ENCODE data around the gene FAM209B. TPM values are rescaled to one million over a fixed set of nuclear protein-coding genes. Genes with fewer than 3 reads are reported as not detected.

FAM209B gene
- total RNA-seq, 1 experiment from 2014 or later, result 0.92 TPM

- H3K9me3 ChIP-seq (ENCODE audit: control insufficient read depth, low read depth, low read length), result no peaks in the 10 kb centered on the region
- no peaks in the 10 kb centered on the region for H4K20me1 ChIP-seq (ENCODE audit: control insufficient read depth, insufficient read depth, insufficient read length)
- DNase-seq, result no peak
- no peak overlapping the region for H4K5ac ChIP-seq (ENCODE audit: insufficient read length, low read depth, low read length)
- H3K27me3 Mint-ChIP-seq (ENCODE audit: low read depth), result no peaks in the 10 kb centered on the region
- no peak overlapping the region for H4K8ac ChIP-seq (replicated peaks; ENCODE audit: insufficient read length, low read depth, low read length)
- H3K36me3 Mint-ChIP-seq (ENCODE audit: insufficient read depth in 1 of 3, low read depth in 3 of 3), result no peaks in the 10 kb centered on the region
- no peak overlapping the region for H3K4me2 ChIP-seq (ENCODE audit: insufficient read depth, insufficient read length, low read length)
- H3K4me1 Mint-ChIP-seq, result no peaks in the 10 kb centered on the region
- H3K27ac ChIP-seq (ENCODE audit: insufficient read length, low read depth, low read length), result no peak overlapping the region
- H2BK15ac ChIP-seq (ENCODE audit: low read depth, low read length), result no peak overlapping the region
- H2BK12ac ChIP-seq (ENCODE audit: insufficient read length, low read depth, low read length), result no peak overlapping the region
- H3K4me3 Mint-ChIP-seq, result no peak overlapping the region
- H2AFZ ChIP-seq (ENCODE audit: low read length), result no peak overlapping the region
- H3K27ac Mint-ChIP-seq, result no peak overlapping the region
- no peaks in the 10 kb centered on the region for H3K27me3 ChIP-seq (ENCODE audit: insufficient read depth, low read length)
- no peaks in the 10 kb centered on the region for H3K9me3 Mint-ChIP-seq
- H3K18ac ChIP-seq (ENCODE audit: insufficient read length, low read depth, low read length), result no peak overlapping the region
- no peak overlapping the region for H4K91ac ChIP-seq (ENCODE audit: insufficient read length, low read depth, low read length)
- H3K56ac ChIP-seq (ENCODE audit: insufficient read length, low read depth, low read length), result no peak overlapping the region
- H3K23ac ChIP-seq (ENCODE audit: insufficient read length, low read depth, low read length), result no peak overlapping the region
- no peak overlapping the region for H3K14ac ChIP-seq (ENCODE audit: insufficient read depth, low read length)
- no peak overlapping the region for H3T11ph ChIP-seq (ENCODE audit: low read length)
- H2AK5ac ChIP-seq (ENCODE audit: insufficient read length, low read length), result no peak overlapping the region
- TF ChIP-seq CTCF (conservative IDR thresholded peaks at IDR 0.05), result no peak
- no peaks in the 10 kb centered on the region for H3K4me1 ChIP-seq (ENCODE audit: insufficient read depth, low read length)
- H3K9ac ChIP-seq (ENCODE audit: extremely low read depth, insufficient read length, low read length), result no peak overlapping the region
- no CpG with 5 or more reads among the region's 6 CpGs for WGBS (ENCODE audit: extremely low coverage, insufficient read length, low lambda C conversion rate)
- no peak overlapping the region for H2BK5ac ChIP-seq (ENCODE audit: insufficient read length, low read length)
- no peaks in the 10 kb centered on the region for H3K79me1 ChIP-seq (ENCODE audit: insufficient read depth, low read depth, low read length, poor library complexity, severe bottlenecking)
- no peaks in the 10 kb centered on the region for H3K23me2 ChIP-seq (ENCODE audit: insufficient read length, low read depth, low read length, poor library complexity, severe bottlenecking)
- H2BK120ac ChIP-seq (ENCODE audit: low read depth, low read length, poor library complexity, severe bottlenecking), result no peak overlapping the region
- H3K79me2 ChIP-seq (ENCODE audit: insufficient read depth, low read length), result no peaks in the 10 kb centered on the region
- H3K4ac ChIP-seq (ENCODE audit: low read depth, low read length), result no peak overlapping the region
- H2BK20ac ChIP-seq (ENCODE audit: low read depth, low read length, poor library complexity, severe bottlenecking), result no peak overlapping the region
Measured at GRCh38 chr20:56540415-56540814, 7.4 kb downstream of the FAM209B start.
